ENCODE measurements around the gene SLC17A2.

SLC17A2 gene

DNA sequence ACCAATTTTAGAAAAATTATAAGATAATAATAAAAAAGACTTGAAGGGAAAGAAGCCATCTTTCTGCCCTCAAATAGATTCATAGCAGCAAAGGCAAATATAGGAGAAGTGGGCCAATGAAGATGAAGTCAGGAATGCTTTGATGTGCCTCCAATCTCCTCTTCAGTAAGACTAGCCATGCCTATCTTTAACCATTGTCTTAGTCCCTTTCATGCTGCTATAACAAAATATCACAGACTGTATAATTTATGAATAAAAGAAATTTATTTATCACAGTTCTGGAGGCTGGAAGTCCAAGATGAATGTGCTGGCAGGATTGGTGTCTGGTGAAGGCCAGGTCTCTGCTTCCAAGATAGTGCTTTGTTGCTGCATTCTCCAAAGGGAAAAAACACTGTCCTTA is 37.6 kb downstream of the SLC17A2 start:
- no peak for TF ChIP-seq POU2F2 (IDR thresholded peaks at IDR 0.05; ENCODE audit: low read depth, low read length)
- no peak for TF ChIP-seq POLR2A (IDR thresholded peaks at IDR 0.05; ENCODE audit: low read depth, low read length)
- no peak for TF ChIP-seq PAX5 (IDR thresholded peaks at IDR 0.05; ENCODE audit: insufficient read depth, low read length, severe bottlenecking)
- TF ChIP-seq TAF1 (IDR thresholded peaks at IDR 0.05; ENCODE audit: low read depth, low read length), result no peak
- no peak for TF ChIP-seq SPI1 (IDR thresholded peaks at IDR 0.05; ENCODE audit: low read depth, low read length)
- TF ChIP-seq POLR2AphosphoS5 (IDR thresholded peaks at IDR 0.05; ENCODE audit: low read depth, low read length), result no peak
- FAIRE-seq (no peak), DNase-seq (ENCODE audit: insufficient read length, low spot score) (no peak)

DNA sequence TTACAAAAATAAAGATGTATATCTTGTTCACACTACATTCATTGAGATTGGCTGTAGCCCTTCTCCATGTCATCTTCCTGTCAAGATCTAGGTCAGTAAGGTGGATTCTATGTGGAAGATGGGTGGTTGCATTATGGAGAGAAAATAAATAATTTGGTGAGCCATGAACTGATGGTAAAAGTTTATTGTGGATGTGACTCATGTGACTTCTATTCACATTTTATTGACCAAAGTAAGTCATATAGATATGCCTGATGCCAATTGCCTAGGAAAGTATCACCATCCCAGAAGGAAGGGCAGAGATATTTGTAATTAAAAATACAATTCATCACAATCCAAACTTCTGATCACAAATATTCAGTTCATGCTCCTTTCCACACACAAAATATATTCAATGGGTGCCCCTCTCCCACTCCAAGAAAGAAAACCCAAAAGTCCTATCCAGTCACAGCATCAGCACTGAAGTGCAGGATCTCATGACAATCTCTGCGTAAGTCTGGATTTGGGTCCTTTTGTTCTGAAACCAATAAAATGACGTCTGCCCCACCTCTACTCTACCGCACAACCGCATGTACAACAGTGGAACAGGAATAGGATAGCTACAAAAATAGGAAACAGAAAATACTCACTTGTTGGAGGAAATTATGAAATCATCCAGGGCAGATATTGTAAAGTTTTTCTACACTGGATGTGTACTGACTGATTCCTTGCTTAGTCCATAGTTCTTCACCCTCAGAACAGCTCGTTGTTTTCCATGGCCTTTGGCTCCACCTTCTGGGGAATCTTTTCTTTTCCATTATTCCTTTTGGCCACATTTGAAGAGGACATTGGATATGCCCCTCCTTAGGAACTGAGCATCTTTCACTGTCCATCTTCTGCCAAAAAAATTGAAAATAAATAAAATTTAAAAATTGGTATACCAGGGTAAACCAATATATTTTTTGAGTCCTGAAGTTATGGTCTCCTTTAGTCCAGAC is 40.3 kb downstream of the SLC17A2 start:
- TF ChIP-seq POLR2A (IDR thresholded peaks at IDR 0.05; ENCODE audit: low read depth, low read length) (no peak), SPI1 (IDR thresholded peaks at IDR 0.05; ENCODE audit: low read depth, low read length) (no peak), TAF1 (IDR thresholded peaks at IDR 0.05; ENCODE audit: low read depth, low read length) (no peak), POLR2AphosphoS5 (IDR thresholded peaks at IDR 0.05; ENCODE audit: low read depth, low read length) (no peak), PAX5 (IDR thresholded peaks at IDR 0.05; ENCODE audit: insufficient read depth, low read length, severe bottlenecking) (no peak), POU2F2 (IDR thresholded peaks at IDR 0.05; ENCODE audit: low read depth, low read length) (no peak)
- no peak for DNase-seq (ENCODE audit: insufficient read length, low spot score)
- no peak for FAIRE-seq

DNA sequence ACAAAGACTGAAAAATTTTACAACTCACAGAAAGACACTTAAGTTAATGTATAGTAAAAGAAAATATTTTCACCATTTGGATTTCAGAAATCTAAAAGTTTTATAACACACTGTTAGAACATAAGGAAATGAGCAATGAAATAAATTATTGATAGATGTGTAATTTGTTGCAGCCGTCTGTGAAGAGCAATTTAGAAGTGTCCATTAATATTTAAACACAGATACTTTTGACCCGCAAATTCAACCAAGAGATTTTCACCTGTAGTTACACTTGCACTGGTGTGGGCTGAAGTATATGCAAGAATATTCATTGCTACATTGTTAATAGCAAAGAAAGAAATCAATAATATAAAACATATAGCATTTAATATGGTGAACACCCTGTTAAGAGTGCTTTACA is 41.9 kb downstream of the SLC17A2 start:
- FAIRE-seq (no peak), DNase-seq (ENCODE audit: insufficient read length, low spot score) (no peak)
- no peak for TF ChIP-seq TAF1 (IDR thresholded peaks at IDR 0.05; ENCODE audit: low read depth, low read length)
- no peak for TF ChIP-seq SPI1 (IDR thresholded peaks at IDR 0.05; ENCODE audit: low read depth, low read length)
- no peak for TF ChIP-seq PAX5 (IDR thresholded peaks at IDR 0.05; ENCODE audit: insufficient read depth, low read length, severe bottlenecking)
- TF ChIP-seq POLR2A (IDR thresholded peaks at IDR 0.05; ENCODE audit: low read depth, low read length), result no peak
- TF ChIP-seq POU2F2 (IDR thresholded peaks at IDR 0.05; ENCODE audit: low read depth, low read length), result no peak
- no peak for TF ChIP-seq POLR2AphosphoS5 (IDR thresholded peaks at IDR 0.05; ENCODE audit: low read depth, low read length)

DNA sequence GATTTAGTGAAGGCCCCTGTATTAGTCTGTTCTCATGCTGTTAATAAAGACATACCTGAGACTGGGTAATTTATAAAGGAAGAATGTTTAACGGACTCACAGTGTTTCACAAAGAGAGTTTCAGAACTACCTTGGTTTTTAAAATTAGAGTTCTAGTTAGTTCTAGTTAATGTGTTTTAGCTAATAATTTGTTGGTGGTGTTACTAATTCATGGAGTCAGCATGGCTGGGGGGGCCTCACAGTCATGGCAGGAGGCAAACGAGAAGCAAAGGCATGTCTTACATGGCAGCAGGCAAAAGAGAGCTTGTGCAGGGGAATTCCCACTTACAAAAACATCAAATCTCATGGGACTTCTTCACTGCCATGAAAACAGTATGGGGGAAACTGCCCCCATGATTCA is 44.4 kb downstream of the SLC17A2 start:
- no peak for FAIRE-seq
- TF ChIP-seq POU2F2 (IDR thresholded peaks at IDR 0.05; ENCODE audit: low read depth, low read length), result no peak
- no peak for TF ChIP-seq PAX5 (IDR thresholded peaks at IDR 0.05; ENCODE audit: insufficient read depth, low read length, severe bottlenecking)
- no peak for TF ChIP-seq TAF1 (IDR thresholded peaks at IDR 0.05; ENCODE audit: low read depth, low read length)
- no peak for DNase-seq (ENCODE audit: insufficient read length, low spot score)

DNA sequence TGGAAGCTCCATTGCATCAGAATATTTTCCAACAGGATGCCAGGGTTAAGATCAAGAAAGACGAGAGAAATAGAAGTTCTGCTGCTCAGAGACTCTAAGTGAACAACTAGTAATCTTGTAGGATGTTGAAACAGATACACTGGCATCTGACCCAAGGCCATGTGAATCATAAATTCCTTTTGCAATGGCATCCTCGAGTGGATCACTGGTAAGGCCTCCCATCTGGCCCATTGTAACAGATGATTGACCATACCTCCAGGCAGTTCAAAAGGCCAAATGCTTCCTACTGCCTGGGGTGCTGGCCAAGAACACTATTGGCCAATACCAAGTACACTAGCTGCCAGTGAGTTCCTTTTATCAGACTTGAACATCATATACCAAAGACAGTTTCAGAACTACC is 46.5 kb downstream of the SLC17A2 start:
- DNase-seq (ENCODE audit: insufficient read length, low spot score) (no peak), FAIRE-seq (no peak)
- TF ChIP-seq POU2F2 (IDR thresholded peaks at IDR 0.05; ENCODE audit: low read depth, low read length), result no peak
- no peak for TF ChIP-seq PAX5 (IDR thresholded peaks at IDR 0.05; ENCODE audit: insufficient read depth, low read length, severe bottlenecking)
- TF ChIP-seq TAF1 (IDR thresholded peaks at IDR 0.05; ENCODE audit: low read depth, low read length), result no peak
- no peak for TF ChIP-seq SPI1 (IDR thresholded peaks at IDR 0.05; ENCODE audit: low read depth, low read length)
- TF ChIP-seq POLR2A (IDR thresholded peaks at IDR 0.05; ENCODE audit: low read depth, low read length), result no peak
- TF ChIP-seq POLR2AphosphoS5 (IDR thresholded peaks at IDR 0.05; ENCODE audit: low read depth, low read length), result no peak

- no peak for DNase-seq (ENCODE audit: insufficient read length, low spot score)
Measured at GRCh38 chr6:25883536-25883935, 47.0 kb downstream of the SLC17A2 start.

DNA sequence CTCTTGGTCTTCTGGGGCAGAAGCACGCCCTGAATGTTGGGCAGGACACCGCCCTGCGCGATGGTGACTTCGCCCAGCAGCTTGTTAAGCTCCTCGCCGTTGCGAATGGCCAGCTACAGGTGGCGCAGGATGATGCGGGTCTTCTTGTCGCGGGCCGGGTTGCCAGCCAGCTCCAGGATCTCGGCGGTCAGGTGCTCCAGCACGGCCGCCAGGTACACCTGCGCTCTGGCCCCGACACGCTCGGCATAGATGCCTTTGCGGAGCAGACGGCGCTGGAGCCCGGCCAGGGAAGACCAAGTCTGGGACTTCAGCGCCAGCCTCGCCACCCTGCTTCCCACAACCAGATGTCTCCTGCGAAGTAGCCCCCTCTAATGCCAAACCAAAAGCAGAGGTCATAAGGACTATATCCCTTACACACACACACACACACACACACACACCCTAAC is 48.4 kb downstream of the SLC17A2 start:
- TF ChIP-seq TAF1 (IDR thresholded peaks at IDR 0.05; ENCODE audit: low read depth, low read length) (no peak), SPI1 (IDR thresholded peaks at IDR 0.05; ENCODE audit: low read depth, low read length) (no peak), POLR2AphosphoS5 (IDR thresholded peaks at IDR 0.05; ENCODE audit: low read depth, low read length) (no peak), POU2F2 (IDR thresholded peaks at IDR 0.05; ENCODE audit: low read depth, low read length) (no peak), PAX5 (IDR thresholded peaks at IDR 0.05; ENCODE audit: insufficient read depth, low read length, severe bottlenecking) (no peak), POLR2A (IDR thresholded peaks at IDR 0.05; ENCODE audit: low read depth, low read length) (no peak)
- DNase-seq (ENCODE audit: insufficient read length, low spot score) (no peak), FAIRE-seq (peak; percentile 69)

More at GRCh38 chr6:25883536-25883935, 47.0 kb downstream of the SLC17A2 start:
- TF ChIP-seq TAF1 (IDR thresholded peaks at IDR 0.05; ENCODE audit: low read depth, low read length), result no peak
- no peak for TF ChIP-seq POU2F2 (IDR thresholded peaks at IDR 0.05; ENCODE audit: low read depth, low read length)
- TF ChIP-seq PAX5 (IDR thresholded peaks at IDR 0.05; ENCODE audit: insufficient read depth, low read length, severe bottlenecking), result no peak
- TF ChIP-seq SPI1 (IDR thresholded peaks at IDR 0.05; ENCODE audit: low read depth, low read length), result no peak
- no peak for TF ChIP-seq POLR2AphosphoS5 (IDR thresholded peaks at IDR 0.05; ENCODE audit: low read depth, low read length)
- no peak for TF ChIP-seq POLR2A (IDR thresholded peaks at IDR 0.05; ENCODE audit: low read depth, low read length)
- no peak for FAIRE-seq

- no peak for FAIRE-seq
- TF ChIP-seq POLR2A (IDR thresholded peaks at IDR 0.05; ENCODE audit: low read depth, low read length) (no peak), POLR2AphosphoS5 (IDR thresholded peaks at IDR 0.05; ENCODE audit: low read depth, low read length) (no peak)
Measured at GRCh38 chr6:25880601-25881000, 49.9 kb downstream of the SLC17A2 start.

DNA sequence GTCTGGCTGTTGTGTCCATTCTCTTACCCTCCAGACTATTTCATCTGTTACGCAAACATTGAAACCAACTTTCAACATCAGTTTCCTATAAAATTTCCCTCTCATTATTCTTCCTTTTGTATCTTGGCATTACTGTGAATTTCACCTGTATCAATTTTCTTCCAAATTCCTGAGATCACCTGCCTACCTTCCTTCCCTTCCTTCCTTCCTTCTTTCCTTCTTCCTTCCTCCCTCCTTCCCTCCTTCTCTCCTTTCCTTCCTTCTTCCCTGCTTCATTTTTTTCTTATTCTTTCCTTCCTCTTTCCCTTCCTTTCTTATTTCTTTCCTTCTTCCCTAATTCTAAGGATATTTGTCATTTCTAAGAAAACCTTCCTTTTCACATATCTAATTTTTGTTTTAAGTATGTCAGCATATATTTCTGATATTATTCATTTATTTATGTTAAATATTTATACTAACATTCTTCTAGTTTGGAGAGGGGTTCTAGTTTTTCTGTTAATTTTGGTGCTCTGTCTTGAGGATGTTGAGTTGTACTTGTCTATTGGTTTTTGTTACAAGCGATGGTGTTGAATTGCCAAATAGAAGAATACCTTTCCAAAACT is 51.7 kb downstream of the SLC17A2 start:
- TF ChIP-seq POLR2A (IDR thresholded peaks at IDR 0.05; ENCODE audit: low read depth, low read length), result no peak
- TF ChIP-seq TAF1 (IDR thresholded peaks at IDR 0.05; ENCODE audit: low read depth, low read length), result no peak
- no peak for TF ChIP-seq POU2F2 (IDR thresholded peaks at IDR 0.05; ENCODE audit: low read depth, low read length)
- TF ChIP-seq POLR2AphosphoS5 (IDR thresholded peaks at IDR 0.05; ENCODE audit: low read depth, low read length), result no peak
- TF ChIP-seq SPI1 (IDR thresholded peaks at IDR 0.05; ENCODE audit: low read depth, low read length), result no peak
- no peak for TF ChIP-seq PAX5 (IDR thresholded peaks at IDR 0.05; ENCODE audit: insufficient read depth, low read length, severe bottlenecking)
- DNase-seq (ENCODE audit: insufficient read length, low spot score), result no peak
- FAIRE-seq, result no peak

More at GRCh38 chr6:25880601-25881000, 49.9 kb downstream of the SLC17A2 start:
- no peak for DNase-seq (ENCODE audit: insufficient read length, low spot score)

All from GM12891 (cell line).